Transverse colon (tissue), 4 donors: ENCODE data around the gene AACS. TPM values are rescaled to one million over a fixed set of nuclear protein-coding genes. Genes with fewer than 3 reads are reported as not detected.

ENCODE experiments used
- DNase-seq: peaks from one replicate; pipeline ENCODE4 v3.0.0-alpha.2; 2019
- H3K27ac ChIP-seq, 4 donors: fragments of 200-600 bp; sonication (generic); 2 replicates each; pipeline ENCODE4 v1.5.1; 2016 to 2018; ENCODE audit warnings: inconsistent platforms in 4 of 4
- H3K27me3 ChIP-seq: fragments of 200-600 bp; sonication (generic); 2 replicates; pipeline ENCODE4 v1.5.1; 2017; ENCODE audit warnings: inconsistent platforms
- H3K36me3 ChIP-seq, 4 donors: fragments of 200-600 bp; sonication (generic); 2 replicates each; pipeline ENCODE4 v1.5.1; 2017 to 2019; ENCODE audit warnings: inconsistent platforms in 4 of 4
- H3K4me1 ChIP-seq, 4 donors: fragments of 200-600 bp; sonication (generic); 2 replicates each; pipeline ENCODE4 v1.5.1; 2017 to 2020; ENCODE audit warnings: inconsistent platforms in 4 of 4
- H3K4me3 ChIP-seq, 4 donors: fragments of 200-600 bp; sonication (generic); 1 replicate in 1 of 4; 2 replicates in 3 of 4; pipeline versions ENCODE4 v1.5.1 to v1.6.1; 2017 to 2019; ENCODE audit warnings: inconsistent platforms in 4 of 4
- H3K9me3 ChIP-seq, 2 donors: fragments of 200-600 bp; sonication (generic); 2 replicates each; pipeline ENCODE4 v1.5.1; 2017 to 2019; ENCODE audit warnings: inconsistent platforms in 2 of 2
- CTCF ChIP-seq, 5 experiments: fragments of 200-600 bp in 3 of 5; fragments of 450-650 bp in 2 of 5; sonication (generic) in 3 of 5; IDR thresholded peaks; 1 replicate in 2 of 5; 2 replicates in 3 of 5; pipeline ENCODE4 v1.5.1; 2016 to 2017; ENCODE audit warnings: antibody characterized with exemption in 5 of 5, inconsistent platforms in 3 of 5, mild to moderate bottlenecking in 2 of 5, moderate library complexity in 1 of 5
- EP300 ChIP-seq: sonication (generic); formaldehyde crosslinking; IDR thresholded peaks from one replicate; pipeline ENCODE4 v1.6.1; 2017; ENCODE audit warnings: antibody characterized with exemption, low read depth
- POLR2A ChIP-seq: fragments of 450-650 bp; IDR thresholded peaks from one replicate; pipeline ENCODE4 v1.6.1; 2016; ENCODE audit warnings: antibody characterized with exemption, mild to moderate bottlenecking, moderate library complexity
- POLR2AphosphoS5 ChIP-seq, 3 donors: sonication (generic); formaldehyde crosslinking; IDR thresholded peaks; one replicate each; pipeline ENCODE4 v1.6.1; 2016; ENCODE audit warnings: antibody characterized with exemption in 3 of 3
- WGBS, 2 donors: methylation state at CpG; one replicate each; pipeline ENCODE4 v1.1.5; 2018; ENCODE audit warnings: low coverage in 1 of 2; 5-methylcytosine and 5-hydroxymethylcytosine counted together
- in situ Hi-C, 4 donors: fragments of 200-750 bp; cut with MboI; loops; one replicate each; pipeline versions ENCODE4 v1.15.0 to v1.15.1; 2017; ENCODE audit warnings: low sequenced_read_pairs in 3 of 4, low pct_ligation_motif_present in 1 of 4, low pct_unique_long_range_greater_than_20kb in 1 of 4
- intact Hi-C: fragments of 100-400 bp; cut with DNase I; formaldehyde crosslinking; loops from one replicate; pipeline ENCODE4 v1.15.1; 2023; ENCODE audit warnings: low total_unique reads
- total RNA-seq, 4 donors: library from RNA; depleted of rRNA; stranded (reverse); fragments of >200 nt; gene quantifications; one replicate each; pipeline ENCODE4 v1.1.0, GENCODE V29; 2016

The AACS gene
- total RNA-seq, 4 donors from 2014 or later = 18.5 to 33.7 (median 27.1) TPM

GRCh38 chr12:125089083-125089482 is 23.8 kb downstream of the AACS start:
- WGBS, 2 donors = 96% methylated on average over 9 of the region's 9 CpGs; no CpG with 5 or more reads in 1 of the 2 donors
- Histone ChIP-seq H3K4me3 (no peak overlapping the region), H3K27ac (no peak overlapping the region), H3K9me3 (no peaks in the 10 kb centered on the region), H3K36me3 (peaks cover 0 to 14% (median 4%) of the 10 kb centered on the region in 4 donors), H3K4me1 (peaks cover 0 to 18% (median 14%) of the 10 kb centered on the region in 4 donors), H3K27me3 (no peaks in the 10 kb centered on the region)
- TF ChIP-seq CTCF (IDR thresholded peaks at IDR 0.05) (no peak), POLR2AphosphoS5 (IDR thresholded peaks at IDR 0.05) (no peak), POLR2A (no peak), EP300 (no peak)
- intact Hi-C loops = no loop called here
- no peak for DNase-seq
- in situ Hi-C loops = no loop called here

GRCh38 chr12:125089626-125090025 is 24.4 kb downstream of the AACS start:
- no peak for DNase-seq
- TF ChIP-seq POLR2AphosphoS5 (IDR thresholded peaks at IDR 0.05) (no peak), POLR2A (no peak), CTCF (IDR thresholded peaks at IDR 0.05) (no peak), EP300 (no peak)
- H3K4me3 ChIP-seq = no peak overlapping the region
- no peaks in the 10 kb centered on the region for H3K27me3 ChIP-seq
- peaks cover 0 to 10% (median 4%) of the 10 kb centered on the region in 4 donors for H3K36me3 ChIP-seq
- WGBS, 2 donors = 97% methylated on average over 1 of the region's 1 CpG; no CpG with 5 or more reads in 1 of the 2 donors
- H3K4me1 ChIP-seq = peaks cover 0 to 18% (median 14%) of the 10 kb centered on the region in 4 donors
- intact Hi-C loops (no loop called here), in situ Hi-C loops (no loop called here)
- no peak overlapping the region for H3K27ac ChIP-seq
- H3K9me3 ChIP-seq = no peaks in the 10 kb centered on the region

- DNase-seq = no peak
- intact Hi-C loops (no loop called here), in situ Hi-C loops (no loop called here)
- WGBS, 2 donors = 96 to 97% methylated on average over 3 of the region's 3 CpGs
- H3K36me3 ChIP-seq = peaks cover 0 to 9% (median 4%) of the 10 kb centered on the region in 4 donors
- no peaks in the 10 kb centered on the region for H3K27me3 ChIP-seq
- H3K4me3 ChIP-seq = no peak overlapping the region
- H3K4me1 ChIP-seq = peaks cover 0 to 18% (median 14%) of the 10 kb centered on the region in 4 donors
- H3K9me3 ChIP-seq = no peaks in the 10 kb centered on the region
- no peak for TF ChIP-seq POLR2A
- no peak for TF ChIP-seq EP300
- TF ChIP-seq CTCF (IDR thresholded peaks at IDR 0.05) = no peak
- no peak for TF ChIP-seq POLR2AphosphoS5 (IDR thresholded peaks at IDR 0.05)
- H3K27ac ChIP-seq = no peak overlapping the region
Measured at GRCh38 chr12:125090437-125090836, 25.2 kb downstream of the AACS start.

GRCh38 chr12:125091401-125091800 is 26.2 kb downstream of the AACS start:
- TF ChIP-seq CTCF (IDR thresholded peaks at IDR 0.05) (no peak), POLR2AphosphoS5 (IDR thresholded peaks at IDR 0.05) (no peak)
- intact Hi-C loops (no loop called here), in situ Hi-C loops (no loop called here)
- Histone ChIP-seq H3K36me3 (peaks cover 0 to 6% (median 2%) of the 10 kb centered on the region in 4 donors), H3K27ac (no peak overlapping the region), H3K4me1 (peaks cover 0 to 18% (median 14%) of the 10 kb centered on the region in 4 donors), H3K27me3 (no peaks in the 10 kb centered on the region), H3K9me3 (no peaks in the 10 kb centered on the region), H3K4me3 (no peak overlapping the region)
- 84 to 93% methylated on average over 5 to 18 of the region's 18 CpGs for WGBS, 2 donors
- no peak for DNase-seq
